Measurements from ENCODE around the gene BIRC5.
A peak's percentile ranks its signal among the peaks of the same experiment; 100 is the strongest.

DNA sequence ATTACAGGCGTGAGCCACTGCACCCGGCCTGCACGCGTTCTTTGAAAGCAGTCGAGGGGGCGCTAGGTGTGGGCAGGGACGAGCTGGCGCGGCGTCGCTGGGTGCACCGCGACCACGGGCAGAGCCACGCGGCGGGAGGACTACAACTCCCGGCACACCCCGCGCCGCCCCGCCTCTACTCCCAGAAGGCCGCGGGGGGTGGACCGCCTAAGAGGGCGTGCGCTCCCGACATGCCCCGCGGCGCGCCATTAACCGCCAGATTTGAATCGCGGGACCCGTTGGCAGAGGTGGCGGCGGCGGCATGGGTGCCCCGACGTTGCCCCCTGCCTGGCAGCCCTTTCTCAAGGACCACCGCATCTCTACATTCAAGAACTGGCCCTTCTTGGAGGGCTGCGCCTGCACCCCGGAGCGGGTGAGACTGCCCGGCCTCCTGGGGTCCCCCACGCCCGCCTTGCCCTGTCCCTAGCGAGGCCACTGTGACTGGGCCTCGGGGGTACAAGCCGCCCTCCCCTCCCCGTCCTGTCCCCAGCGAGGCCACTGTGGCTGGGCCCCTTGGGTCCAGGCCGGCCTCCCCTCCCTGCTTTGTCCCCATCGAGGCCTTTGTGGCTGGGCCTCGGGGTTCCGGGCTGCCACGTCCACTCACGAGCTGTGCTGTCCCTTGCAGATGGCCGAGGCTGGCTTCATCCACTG, at the start of gene BIRC5:
- TF ChIP-seq POLR2AphosphoS5 (IDR thresholded peaks at IDR 0.05; ENCODE audit: low read depth, low read length) = peak; percentile 95
- TF ChIP-seq, protein P1, sequence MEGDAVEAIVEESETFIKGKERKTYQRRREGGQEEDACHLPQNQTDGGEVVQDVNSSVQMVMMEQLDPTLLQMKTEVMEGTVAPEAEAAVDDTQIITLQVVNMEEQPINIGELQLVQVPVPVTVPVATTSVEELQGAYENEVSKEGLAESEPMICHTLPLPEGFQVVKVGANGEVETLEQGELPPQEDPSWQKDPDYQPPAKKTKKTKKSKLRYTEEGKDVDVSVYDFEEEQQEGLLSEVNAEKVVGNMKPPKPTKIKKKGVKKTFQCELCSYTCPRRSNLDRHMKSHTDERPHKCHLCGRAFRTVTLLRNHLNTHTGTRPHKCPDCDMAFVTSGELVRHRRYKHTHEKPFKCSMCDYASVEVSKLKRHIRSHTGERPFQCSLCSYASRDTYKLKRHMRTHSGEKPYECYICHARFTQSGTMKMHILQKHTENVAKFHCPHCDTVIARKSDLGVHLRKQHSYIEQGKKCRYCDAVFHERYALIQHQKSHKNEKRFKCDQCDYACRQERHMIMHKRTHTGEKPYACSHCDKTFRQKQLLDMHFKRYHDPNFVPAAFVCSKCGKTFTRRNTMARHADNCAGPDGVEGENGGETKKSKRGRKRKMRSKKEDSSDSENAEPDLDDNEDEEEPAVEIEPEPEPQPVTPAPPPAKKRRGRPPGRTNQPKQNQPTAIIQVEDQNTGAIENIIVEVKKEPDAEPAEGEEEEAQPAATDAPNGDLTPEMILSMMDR (IDR thresholded peaks at IDR 0.05) = no peak
